Ishikawa (cell line): ENCODE data around the gene CTU1.

ENCODE experiments used
- CEBPB ChIP-seq: IDR thresholded peaks from 2 replicates; pipeline ENCODE4 v1.6.1; 2012
- CREB1 ChIP-seq: IDR thresholded peaks from 2 replicates; pipeline ENCODE4 v1.6.1; 2012; ENCODE audit warnings: low read depth
- RAD21 ChIP-seq: IDR thresholded peaks from 2 replicates; pipeline ENCODE4 v1.6.1; 2012; ENCODE audit warnings: low read depth
- TF ChIP-seq, protein P1 (sequence below): IDR thresholded peaks from 2 replicates; pipeline ENCODE4 v1.6.1; 2012; ENCODE audit warnings: low read depth, mild to moderate bottlenecking

DNA sequence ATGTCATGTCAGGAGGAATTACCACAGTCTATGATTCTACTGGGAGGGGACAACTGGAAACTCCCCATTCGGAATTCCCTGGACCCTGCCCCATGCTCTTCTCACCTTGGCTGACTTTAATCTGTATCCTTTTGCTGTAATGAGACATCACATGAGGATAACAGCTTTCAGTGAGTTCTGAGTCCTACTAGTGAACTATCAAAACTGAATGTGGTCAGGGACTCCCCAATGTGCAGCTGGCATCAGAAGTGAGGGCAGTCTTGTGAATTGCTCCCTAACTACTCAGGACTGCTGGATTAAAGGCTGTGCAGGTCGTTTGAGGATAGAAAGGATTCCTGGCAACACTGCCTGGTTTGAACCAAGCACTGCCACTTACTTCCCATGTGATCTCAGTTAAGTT, 49.1 kb upstream of the CTU1 start:
- TF ChIP-seq, protein P1, sequence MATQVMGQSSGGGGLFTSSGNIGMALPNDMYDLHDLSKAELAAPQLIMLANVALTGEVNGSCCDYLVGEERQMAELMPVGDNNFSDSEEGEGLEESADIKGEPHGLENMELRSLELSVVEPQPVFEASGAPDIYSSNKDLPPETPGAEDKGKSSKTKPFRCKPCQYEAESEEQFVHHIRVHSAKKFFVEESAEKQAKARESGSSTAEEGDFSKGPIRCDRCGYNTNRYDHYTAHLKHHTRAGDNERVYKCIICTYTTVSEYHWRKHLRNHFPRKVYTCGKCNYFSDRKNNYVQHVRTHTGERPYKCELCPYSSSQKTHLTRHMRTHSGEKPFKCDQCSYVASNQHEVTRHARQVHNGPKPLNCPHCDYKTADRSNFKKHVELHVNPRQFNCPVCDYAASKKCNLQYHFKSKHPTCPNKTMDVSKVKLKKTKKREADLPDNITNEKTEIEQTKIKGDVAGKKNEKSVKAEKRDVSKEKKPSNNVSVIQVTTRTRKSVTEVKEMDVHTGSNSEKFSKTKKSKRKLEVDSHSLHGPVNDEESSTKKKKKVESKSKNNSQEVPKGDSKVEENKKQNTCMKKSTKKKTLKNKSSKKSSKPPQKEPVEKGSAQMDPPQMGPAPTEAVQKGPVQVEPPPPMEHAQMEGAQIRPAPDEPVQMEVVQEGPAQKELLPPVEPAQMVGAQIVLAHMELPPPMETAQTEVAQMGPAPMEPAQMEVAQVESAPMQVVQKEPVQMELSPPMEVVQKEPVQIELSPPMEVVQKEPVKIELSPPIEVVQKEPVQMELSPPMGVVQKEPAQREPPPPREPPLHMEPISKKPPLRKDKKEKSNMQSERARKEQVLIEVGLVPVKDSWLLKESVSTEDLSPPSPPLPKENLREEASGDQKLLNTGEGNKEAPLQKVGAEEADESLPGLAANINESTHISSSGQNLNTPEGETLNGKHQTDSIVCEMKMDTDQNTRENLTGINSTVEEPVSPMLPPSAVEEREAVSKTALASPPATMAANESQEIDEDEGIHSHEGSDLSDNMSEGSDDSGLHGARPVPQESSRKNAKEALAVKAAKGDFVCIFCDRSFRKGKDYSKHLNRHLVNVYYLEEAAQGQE: no peak
- no peak for TF ChIP-seq RAD21
- no peak for TF ChIP-seq CEBPB
- TF ChIP-seq CREB1: no peak
